Astrocyte (in vitro differentiated cells and primary cell): ENCODE results near the gene UBE2D1.

Source experiments
- CTCF ChIP-seq: IDR thresholded peaks from 2 replicates; pipeline ENCODE4 v1.5.1; 2011; ENCODE audit warnings: low read depth, mild to moderate bottlenecking, inconsistent platforms, low read length, moderate library complexity; ENCODE audit not compliant: insufficient read depth
- EZH2 ChIP-seq: IDR thresholded peaks from 2 replicates; pipeline ENCODE4 v1.6.1; 2012; ENCODE audit warnings: mild to moderate bottlenecking, low read length, inconsistent platforms; ENCODE audit not compliant: insufficient read depth

- TF ChIP-seq CTCF (no peak), EZH2 (no peak)
These were observed 77.7 kb downstream of the UBE2D1 start for GRCh38 chr10:58412502-58412961.
